ENCODE measurements around the gene SYNPR. TPM values are rescaled to one million over a fixed set of nuclear protein-coding genes. Genes with fewer than 3 reads are reported as not detected.

The SYNPR gene
- total RNA-seq, 2 experiments from 2014 or later: not detected

DNA sequence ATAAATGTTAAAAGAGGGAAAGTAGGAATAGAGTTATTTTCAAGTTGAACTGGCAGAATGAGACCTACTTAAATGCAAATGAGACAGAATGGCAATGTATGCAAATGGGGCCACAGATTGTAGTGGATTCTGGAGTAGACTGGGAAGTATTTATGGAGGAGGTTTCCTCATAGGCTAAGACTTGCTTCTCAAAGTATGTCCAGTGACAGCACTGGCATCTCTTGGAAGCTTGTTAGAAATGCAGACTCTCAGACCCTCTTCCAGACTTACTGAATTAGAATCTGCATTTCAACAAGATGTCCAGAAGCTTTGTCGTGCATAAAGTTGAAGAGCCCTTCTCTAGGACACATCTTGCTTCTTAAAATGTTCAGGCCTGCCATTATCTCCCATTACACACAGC is 306.6 kb downstream of the SYNPR start:
- CTCF ChIA-PET: no interaction called here

DNA sequence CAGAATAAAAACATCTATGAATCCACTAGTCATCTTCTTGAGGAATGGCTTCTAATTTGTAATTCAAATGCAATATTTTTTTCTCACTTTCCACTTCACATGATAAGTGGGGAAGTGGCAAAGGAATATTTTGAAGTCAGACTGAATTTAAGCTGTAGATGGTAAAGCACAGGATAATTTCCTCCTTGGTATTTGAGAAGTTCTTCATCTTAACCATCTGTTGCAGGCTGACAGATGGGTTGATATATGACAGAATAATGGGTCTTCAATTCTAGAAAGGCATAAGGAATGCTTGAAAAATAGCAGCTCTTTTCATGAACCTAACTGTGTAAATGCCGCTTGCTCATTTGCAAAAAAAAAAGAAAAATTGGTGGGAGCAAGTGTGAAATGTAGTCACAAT is 307.8 kb downstream of the SYNPR start:
- no peak overlapping the region for H3K27ac Mint-ChIP-seq
- H3K4me1 Mint-ChIP-seq (ENCODE audit: low read depth): no peaks in the 10 kb centered on the region
- no peak overlapping the region for H3K4me3 Mint-ChIP-seq
- H3K36me3 Mint-ChIP-seq: no peaks in the 10 kb centered on the region
- no peak for DNase-seq
- CTCF ChIA-PET: no interaction called here
- intact Hi-C loops (cut with micrococcal nuclease): no loop called here
- peaks cover 3% of the 10 kb centered on the region for H3K27me3 Mint-ChIP-seq
- peaks cover 5% of the 10 kb centered on the region for H3K9me3 Mint-ChIP-seq
- POLR2A ChIA-PET: no interaction called here

More for the DNA sequence above, 306.6 kb downstream of the SYNPR start:
- Mint-ChIP-seq H3K4me3 (no peak overlapping the region), H3K27ac (no peak overlapping the region), H3K36me3 (no peaks in the 10 kb centered on the region), H3K9me3 (peaks cover 5% of the 10 kb centered on the region), H3K27me3 (peaks cover 3% of the 10 kb centered on the region), H3K4me1 (ENCODE audit: low read depth) (no peaks in the 10 kb centered on the region)
- intact Hi-C loops (cut with micrococcal nuclease): no loop called here
- no peak for DNase-seq
- POLR2A ChIA-PET: no interaction called here

DNA sequence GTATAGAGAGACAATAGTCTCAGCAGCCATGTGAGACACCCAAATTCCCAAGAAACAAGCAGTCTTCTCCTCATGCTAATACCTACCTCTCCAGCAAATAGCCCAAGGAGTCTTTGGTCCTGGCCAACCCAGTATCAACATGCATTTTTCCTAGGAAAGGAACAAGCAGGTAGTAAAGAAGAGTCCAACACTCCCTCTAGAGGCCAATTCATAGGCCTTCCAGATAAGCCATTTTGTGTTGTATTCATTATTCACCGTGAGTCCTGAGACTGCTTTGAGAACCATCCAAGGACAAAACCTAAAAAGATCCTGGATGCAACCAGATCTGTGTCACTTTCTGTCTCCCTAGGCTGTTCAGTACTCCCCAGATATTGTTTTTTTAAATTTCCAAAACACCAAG is 310.8 kb downstream of the SYNPR start:
- no peak for DNase-seq
- POLR2A ChIA-PET: no interaction called here
- H3K36me3 Mint-ChIP-seq: no peaks in the 10 kb centered on the region
- intact Hi-C loops (cut with micrococcal nuclease): no loop called here
- peaks cover 1% of the 10 kb centered on the region for H3K27me3 Mint-ChIP-seq
- no peak overlapping the region for H3K4me3 Mint-ChIP-seq
- no peak overlapping the region for H3K27ac Mint-ChIP-seq
- H3K9me3 Mint-ChIP-seq: peaks cover 5% of the 10 kb centered on the region
- CTCF ChIA-PET: no interaction called here
- H3K4me1 Mint-ChIP-seq (ENCODE audit: low read depth): no peaks in the 10 kb centered on the region

DNA sequence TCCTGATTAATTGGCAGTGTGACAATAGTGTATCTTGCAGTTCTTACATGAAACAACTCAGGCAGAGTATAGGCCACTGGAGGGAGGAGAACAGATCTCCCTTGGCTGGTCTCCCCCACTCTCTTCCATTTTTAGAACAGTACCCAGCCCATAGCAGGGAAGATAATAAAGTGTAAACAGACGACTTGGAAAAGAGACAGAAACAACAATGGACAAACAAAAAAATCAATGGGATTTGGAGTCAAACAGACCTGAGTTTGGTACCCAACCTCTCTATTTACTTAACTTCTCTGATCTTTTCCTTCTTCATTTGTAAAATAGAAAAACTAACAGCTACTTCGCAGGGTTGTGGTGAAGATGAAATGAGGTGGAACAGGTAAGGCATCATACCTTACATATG is 315.7 kb downstream of the SYNPR start:
- no peak overlapping the region for H3K4me3 Mint-ChIP-seq
- intact Hi-C loops (cut with micrococcal nuclease): no loop called here
- POLR2A ChIA-PET: no interaction called here
- H3K27ac Mint-ChIP-seq: no peak overlapping the region
- H3K9me3 Mint-ChIP-seq: peaks cover 2% of the 10 kb centered on the region
- CTCF ChIA-PET: no interaction called here
- DNase-seq: no peak
- no peaks in the 10 kb centered on the region for H3K4me1 Mint-ChIP-seq (ENCODE audit: low read depth)
- H3K27me3 Mint-ChIP-seq: no peaks in the 10 kb centered on the region
- no peaks in the 10 kb centered on the region for H3K36me3 Mint-ChIP-seq

DNA sequence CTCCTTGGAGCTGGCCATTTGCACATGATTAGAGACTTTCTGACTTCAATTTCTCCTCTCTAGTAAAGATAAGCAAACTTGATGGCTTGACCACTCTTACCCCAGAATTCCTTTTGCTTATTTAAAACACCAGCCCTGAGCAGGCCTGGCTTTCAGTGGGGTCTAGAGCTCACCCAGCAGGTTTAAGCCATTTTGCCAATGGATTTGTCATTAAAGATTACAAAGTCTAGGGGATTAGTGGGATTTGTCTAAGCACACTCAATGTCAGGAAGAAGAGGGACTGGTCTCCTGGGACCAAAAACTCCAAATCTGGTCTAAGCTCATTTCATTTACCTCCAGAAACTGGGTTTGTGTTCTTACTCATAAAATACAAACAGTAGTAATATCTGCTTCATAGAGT is 317.1 kb downstream of the SYNPR start:
- POLR2A ChIA-PET: no interaction called here
- Mint-ChIP-seq H3K4me1 (ENCODE audit: low read depth) (no peaks in the 10 kb centered on the region), H3K36me3 (no peaks in the 10 kb centered on the region), H3K4me3 (no peak overlapping the region), H3K27ac (no peak overlapping the region), H3K9me3 (no peaks in the 10 kb centered on the region), H3K27me3 (no peaks in the 10 kb centered on the region)
- intact Hi-C loops (cut with micrococcal nuclease): no loop called here
- DNase-seq: no peak
- CTCF ChIA-PET: no interaction called here

DNA sequence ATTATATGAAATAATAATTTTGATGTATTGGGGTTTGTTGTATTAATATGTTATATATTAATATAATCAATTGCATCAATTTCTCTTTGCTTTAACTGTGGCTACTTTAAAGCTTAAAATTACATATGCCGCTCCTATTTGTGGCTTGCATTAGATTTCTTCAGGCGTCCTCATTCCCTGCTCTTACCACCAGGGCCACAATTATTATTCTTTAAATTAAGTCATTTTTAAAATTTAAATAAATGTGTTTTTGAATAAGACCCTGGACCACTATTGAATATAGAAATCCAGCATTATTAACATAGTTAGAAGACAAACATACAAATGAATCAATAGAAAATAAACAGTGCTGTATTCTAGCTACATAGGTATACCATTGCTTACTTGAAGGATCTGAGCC is 318.9 kb downstream of the SYNPR start:
- H3K36me3 Mint-ChIP-seq: no peaks in the 10 kb centered on the region
- no peak for DNase-seq
- no peaks in the 10 kb centered on the region for H3K9me3 Mint-ChIP-seq
- intact Hi-C loops (cut with micrococcal nuclease): no loop called here
- no peaks in the 10 kb centered on the region for H3K27me3 Mint-ChIP-seq
- H3K27ac Mint-ChIP-seq: no peak overlapping the region
- ChIA-PET CTCF (no interaction called here), POLR2A (no interaction called here)
- no peak overlapping the region for H3K4me3 Mint-ChIP-seq
- H3K4me1 Mint-ChIP-seq (ENCODE audit: low read depth): no peaks in the 10 kb centered on the region

DNA sequence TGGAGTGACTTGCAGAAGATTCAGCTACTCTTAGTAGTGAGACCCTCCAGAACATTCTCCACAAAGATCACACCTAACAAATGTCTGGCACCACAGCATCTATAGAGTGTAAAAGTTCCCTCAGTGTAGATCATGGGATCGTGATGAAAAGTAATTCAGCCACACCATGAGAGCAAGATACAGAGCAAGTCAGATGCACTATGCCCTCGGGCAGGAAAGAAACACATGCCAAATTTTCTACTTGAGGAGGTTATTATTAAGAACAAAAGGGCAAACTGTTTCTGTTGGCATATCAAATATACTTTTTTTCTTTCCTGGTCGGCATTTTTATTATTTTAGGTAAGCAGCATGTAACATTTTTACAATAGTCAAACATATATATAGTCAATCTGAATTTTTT is 329.6 kb downstream of the SYNPR start:
- no peak overlapping the region for H3K4me3 Mint-ChIP-seq
- POLR2A ChIA-PET: no interaction called here
- H3K9me3 Mint-ChIP-seq: no peaks in the 10 kb centered on the region
- intact Hi-C loops (cut with micrococcal nuclease): no loop called here
- no peaks in the 10 kb centered on the region for H3K36me3 Mint-ChIP-seq
- no peak overlapping the region for H3K27ac Mint-ChIP-seq
- no peak for DNase-seq
- CTCF ChIA-PET: no interaction called here
- H3K27me3 Mint-ChIP-seq: no peaks in the 10 kb centered on the region
- H3K4me1 Mint-ChIP-seq (ENCODE audit: low read depth): no peaks in the 10 kb centered on the region

DNA sequence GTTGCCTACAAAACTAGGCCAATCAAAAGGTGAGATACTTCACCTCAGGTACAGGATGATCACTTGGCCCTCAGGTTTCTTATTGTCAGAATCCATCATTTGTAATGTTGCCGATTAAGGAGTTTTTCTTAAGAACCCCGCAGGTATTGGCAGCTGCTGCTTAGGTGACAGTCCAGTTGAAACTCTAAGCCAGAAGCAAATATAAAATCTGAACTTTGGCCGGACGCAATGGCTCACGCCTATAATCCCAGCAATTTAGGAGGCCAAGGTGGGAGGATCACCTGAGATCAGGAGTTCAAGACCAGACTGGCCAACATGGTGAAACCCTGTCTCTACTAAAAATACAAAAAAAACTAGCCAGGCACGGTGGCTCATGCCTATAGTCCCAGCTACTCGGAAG is 331.3 kb downstream of the SYNPR start:
- ChIA-PET POLR2A (no interaction called here), CTCF (no interaction called here)
- Mint-ChIP-seq H3K4me1 (ENCODE audit: low read depth) (no peaks in the 10 kb centered on the region), H3K4me3 (no peak overlapping the region), H3K9me3 (no peaks in the 10 kb centered on the region), H3K27me3 (no peaks in the 10 kb centered on the region), H3K27ac (no peak overlapping the region), H3K36me3 (no peaks in the 10 kb centered on the region)
- no peak for DNase-seq
- intact Hi-C loops (cut with micrococcal nuclease): no loop called here

DNA sequence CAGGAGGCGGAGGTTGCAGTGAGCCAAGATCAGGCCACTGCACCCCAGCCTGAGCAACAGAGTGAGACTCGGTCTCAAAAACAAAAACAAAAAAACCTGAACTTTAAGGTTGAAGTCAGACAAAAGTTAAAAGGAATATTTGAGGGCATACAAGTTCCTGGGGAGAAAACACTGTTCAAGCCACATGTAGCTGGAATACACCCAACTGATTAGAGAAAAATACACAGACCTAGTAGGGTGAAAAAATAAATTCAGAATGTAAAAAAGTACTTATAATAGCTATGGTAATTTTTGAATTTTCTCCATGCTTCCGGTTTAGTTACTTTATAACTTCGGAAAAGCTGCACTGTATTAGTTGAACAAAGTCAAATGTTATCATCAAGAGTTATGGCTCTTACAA is 331.7 kb downstream of the SYNPR start:
- Mint-ChIP-seq H3K4me1 (ENCODE audit: low read depth) (no peaks in the 10 kb centered on the region), H3K36me3 (no peaks in the 10 kb centered on the region), H3K27me3 (no peaks in the 10 kb centered on the region), H3K9me3 (no peaks in the 10 kb centered on the region), H3K27ac (no peak overlapping the region), H3K4me3 (no peak overlapping the region)
- CTCF ChIA-PET: no interaction called here
- POLR2A ChIA-PET: no interaction called here
- DNase-seq: no peak
- intact Hi-C loops (cut with micrococcal nuclease): no loop called here

DNA sequence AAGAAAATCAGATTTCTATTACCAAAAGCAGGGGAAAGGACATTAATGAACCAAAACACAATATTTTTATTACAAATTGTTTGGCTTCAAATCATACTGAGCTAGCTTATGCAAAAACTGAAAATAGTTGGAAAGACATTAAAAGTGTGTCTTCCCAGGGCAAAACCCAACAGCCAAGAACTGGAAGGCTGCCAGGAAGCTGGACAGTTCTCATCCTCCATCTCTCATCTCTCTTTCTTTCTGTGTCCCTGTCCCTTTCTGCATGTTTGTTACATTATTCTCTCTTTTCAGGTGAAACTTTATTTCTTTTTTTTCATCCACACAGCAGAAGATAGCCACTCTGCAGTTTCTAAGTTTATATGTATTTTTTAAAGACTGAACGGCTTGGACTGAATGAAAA is 333.3 kb downstream of the SYNPR start:
- DNase-seq: no peak
- POLR2A ChIA-PET: no interaction called here
- no peaks in the 10 kb centered on the region for H3K9me3 Mint-ChIP-seq
- no peak overlapping the region for H3K4me3 Mint-ChIP-seq
- intact Hi-C loops (cut with micrococcal nuclease): no loop called here
- H3K4me1 Mint-ChIP-seq (ENCODE audit: low read depth): no peaks in the 10 kb centered on the region
- no peaks in the 10 kb centered on the region for H3K36me3 Mint-ChIP-seq
- no peaks in the 10 kb centered on the region for H3K27me3 Mint-ChIP-seq
- no peak overlapping the region for H3K27ac Mint-ChIP-seq
- CTCF ChIA-PET: no interaction called here

DNA sequence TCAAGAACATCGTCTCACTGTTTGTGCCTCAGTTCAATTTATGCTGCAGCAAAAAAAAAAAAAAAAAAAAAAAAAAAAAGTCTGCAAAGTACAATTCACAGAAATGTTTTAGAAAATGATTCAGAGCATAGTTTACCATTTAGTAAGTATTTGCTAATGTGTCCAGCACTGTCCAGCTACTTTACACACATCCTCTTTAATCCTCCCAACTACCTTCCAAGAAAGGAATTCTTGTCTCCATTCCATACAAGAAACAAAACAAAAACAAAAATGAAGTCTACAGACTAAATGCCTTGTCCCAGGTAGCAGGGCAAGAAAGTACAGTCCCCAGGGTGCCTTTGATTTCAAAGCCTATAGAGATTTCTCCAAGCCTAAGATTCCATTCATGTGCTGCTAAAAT is 335.5 kb downstream of the SYNPR start:
- Mint-ChIP-seq H3K27ac (no peak overlapping the region), H3K4me1 (ENCODE audit: low read depth) (no peaks in the 10 kb centered on the region), H3K9me3 (no peaks in the 10 kb centered on the region), H3K36me3 (no peaks in the 10 kb centered on the region), H3K27me3 (no peaks in the 10 kb centered on the region), H3K4me3 (no peak overlapping the region)
- DNase-seq: no peak
- CTCF ChIA-PET: no interaction called here
- intact Hi-C loops (cut with micrococcal nuclease): no loop called here
- POLR2A ChIA-PET: no interaction called here

DNA sequence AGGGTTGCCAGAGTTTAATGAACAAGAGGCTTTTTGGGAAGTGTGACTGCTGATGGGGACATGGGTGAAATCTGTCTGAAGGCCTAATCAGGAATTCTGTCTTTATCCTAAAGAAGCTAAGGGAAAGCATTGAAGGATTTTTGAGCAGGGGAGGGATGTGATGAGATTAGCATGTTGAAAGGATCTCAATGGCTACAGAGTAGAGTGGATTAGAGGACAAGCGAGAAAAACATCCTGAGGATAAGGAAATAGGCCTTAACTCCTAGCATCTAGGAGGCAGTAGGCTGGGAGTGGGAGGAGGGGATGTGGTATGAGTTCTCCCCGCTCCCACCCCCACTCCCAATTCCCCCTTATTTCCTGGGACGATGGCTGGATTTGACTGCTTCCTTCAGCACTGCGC is 339.3 kb downstream of the SYNPR start:
- intact Hi-C loops (cut with micrococcal nuclease): no loop called here
- CTCF ChIA-PET: no interaction called here
- H3K36me3 Mint-ChIP-seq: no peaks in the 10 kb centered on the region
- H3K27me3 Mint-ChIP-seq: no peaks in the 10 kb centered on the region
- no peak overlapping the region for H3K4me3 Mint-ChIP-seq
- H3K27ac Mint-ChIP-seq: no peak overlapping the region
- H3K9me3 Mint-ChIP-seq: peaks cover 8% of the 10 kb centered on the region
- POLR2A ChIA-PET: no interaction called here
- no peak for DNase-seq
- no peaks in the 10 kb centered on the region for H3K4me1 Mint-ChIP-seq (ENCODE audit: low read depth)

DNA sequence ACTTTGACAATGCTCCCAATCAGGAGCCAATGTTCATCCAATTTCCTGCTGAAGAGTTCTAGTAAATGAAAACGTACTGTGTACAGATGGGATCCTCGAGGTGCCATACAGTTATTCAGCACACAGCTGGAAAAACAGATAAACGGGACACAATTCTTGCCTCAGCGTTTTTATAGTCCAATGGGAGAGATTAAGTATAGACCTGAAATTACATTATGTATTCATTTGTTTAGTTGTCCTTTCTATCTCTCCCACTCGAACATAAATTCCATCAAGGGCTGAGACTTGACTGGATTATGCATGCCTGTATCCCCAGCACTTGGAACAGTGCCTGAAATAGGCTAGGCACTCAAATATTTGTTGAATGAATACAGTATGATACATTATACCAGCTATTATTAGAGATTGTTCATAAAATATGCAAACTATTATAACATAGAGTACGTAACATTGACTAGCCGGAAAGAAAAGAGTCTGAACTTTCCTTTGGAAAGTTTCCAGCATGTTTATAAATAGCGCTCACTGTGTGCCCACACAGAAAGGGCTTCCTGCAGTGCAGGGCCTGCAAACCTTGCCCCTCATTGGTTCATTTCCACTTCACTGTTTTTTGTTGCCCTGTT is 346.9 kb downstream of the SYNPR start:
- Mint-ChIP-seq H3K27ac (no peak overlapping the region), H3K4me3 (no peak overlapping the region), H3K36me3 (no peaks in the 10 kb centered on the region), H3K27me3 (peaks cover 2% of the 10 kb centered on the region), H3K4me1 (ENCODE audit: low read depth) (no peaks in the 10 kb centered on the region), H3K9me3 (peaks cover 5% of the 10 kb centered on the region)
- no peak for DNase-seq
- ChIA-PET CTCF (no interaction called here), POLR2A (no interaction called here)
- intact Hi-C loops (cut with micrococcal nuclease): no loop called here

DNA sequence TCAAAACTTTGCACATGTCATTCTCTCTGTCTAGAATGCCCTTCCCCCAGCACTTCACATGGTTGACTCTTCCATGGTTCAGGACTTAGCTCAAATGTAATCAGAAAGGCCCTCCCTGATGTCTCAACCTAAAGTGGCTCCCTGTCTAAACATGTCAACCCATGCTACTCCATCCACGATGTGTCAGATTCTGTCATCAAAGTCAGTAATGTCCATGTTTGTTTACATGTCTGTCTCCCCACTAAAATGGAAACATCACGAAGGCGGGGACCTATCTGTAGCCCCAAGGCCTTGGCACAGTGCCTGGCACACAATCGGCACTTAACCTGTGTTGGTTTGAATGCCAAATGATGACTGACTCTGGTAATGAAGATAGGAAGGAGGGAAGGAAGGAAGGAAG is 353.6 kb downstream of the SYNPR start:
- Mint-ChIP-seq H3K4me3 (no peak overlapping the region), H3K27me3 (peaks cover 1% of the 10 kb centered on the region), H3K9me3 (peaks cover 5% of the 10 kb centered on the region), H3K27ac (no peak overlapping the region), H3K4me1 (ENCODE audit: low read depth) (no peaks in the 10 kb centered on the region), H3K36me3 (no peaks in the 10 kb centered on the region)
- intact Hi-C loops (cut with micrococcal nuclease): no loop called here
- CTCF ChIA-PET: no interaction called here
- POLR2A ChIA-PET: no interaction called here
- DNase-seq: no peak
